H9 (cell line): Measurements from ENCODE around the gene ZNF679. TPM values are rescaled to one million over a fixed set of nuclear protein-coding genes. Genes with fewer than 3 reads are reported as not detected.

Source experiments
- DNase-seq: peaks from one replicate; pipeline ENCODE4 v3.0.0-alpha.2; 2017
- H2AFZ ChIP-seq: one replicate; pipeline ENCODE4 v1.6.1; 2013; ENCODE audit warnings: mild to moderate bottlenecking, low read length, control low read depth, moderate library complexity
- H2AK5ac ChIP-seq: 2 replicates; pipeline ENCODE4 v1.6.1; 2013; ENCODE audit warnings: low read length, control low read depth, mixed read lengths; ENCODE audit not compliant: insufficient read length
- H2BK120ac ChIP-seq: one replicate; pipeline ENCODE4 v1.6.1; 2013; ENCODE audit warnings: low read depth, mild to moderate bottlenecking, low read length, control low read depth, inconsistent platforms; ENCODE audit not compliant: poor library complexity, severe bottlenecking
- H2BK12ac ChIP-seq: 2 replicates; pipeline ENCODE4 v1.6.1; 2013; ENCODE audit warnings: low read length, control low read depth, mixed read lengths, low read depth; ENCODE audit not compliant: insufficient read length
- H2BK15ac ChIP-seq: 2 replicates; pipeline ENCODE4 v1.6.1; 2013; ENCODE audit warnings: low read depth, low read length, control low read depth
- H2BK20ac ChIP-seq: one replicate; pipeline ENCODE4 v1.6.1; 2013; ENCODE audit warnings: low read depth, mild to moderate bottlenecking, low read length, control low read depth, inconsistent platforms; ENCODE audit not compliant: poor library complexity, severe bottlenecking
- H2BK5ac ChIP-seq: 2 replicates; pipeline ENCODE4 v1.6.1; 2013; ENCODE audit warnings: low read length, control low read depth, mixed read lengths; ENCODE audit not compliant: insufficient read length
- H3K14ac ChIP-seq: 2 replicates; pipeline ENCODE4 v1.6.1; 2013; ENCODE audit warnings: low read length, control low read depth; ENCODE audit not compliant: insufficient read depth
- H3K18ac ChIP-seq: 2 replicates; pipeline ENCODE4 v1.6.1; 2013; ENCODE audit warnings: low read depth, mild to moderate bottlenecking, mixed read lengths, low read length, control low read depth; ENCODE audit not compliant: insufficient read length
- H3K23ac ChIP-seq: 2 replicates; pipeline ENCODE4 v1.6.1; 2013; ENCODE audit warnings: low read length, control low read depth, mixed read lengths, low read depth; ENCODE audit not compliant: insufficient read length
- H3K23me2 ChIP-seq: 2 replicates; pipeline ENCODE4 v1.6.1; 2013; ENCODE audit warnings: low read depth, mild to moderate bottlenecking, mixed read lengths, low read length, control low read depth; ENCODE audit not compliant: insufficient read length, poor library complexity, severe bottlenecking
- H3K27ac ChIP-seq: 2 replicates; pipeline ENCODE4 v1.5.1; 2013; ENCODE audit warnings: low read length, control low read depth, mixed read lengths, low read depth; ENCODE audit not compliant: insufficient read length
- H3K27me3 ChIP-seq: 2 replicates; pipeline ENCODE4 v1.6.1; 2013; ENCODE audit warnings: low read length, control low read depth, inconsistent platforms; ENCODE audit not compliant: insufficient read depth
- H3K4ac ChIP-seq: 2 replicates; pipeline ENCODE4 v1.6.1; 2013; ENCODE audit warnings: low read depth, mild to moderate bottlenecking, control low read depth, inconsistent platforms, low read length, moderate library complexity
- H3K4me1 ChIP-seq: 2 replicates; pipeline ENCODE4 v1.6.1; 2013; ENCODE audit warnings: low read length, control low read depth, inconsistent platforms; ENCODE audit not compliant: insufficient read depth
- H3K4me2 ChIP-seq: 2 replicates; pipeline ENCODE4 v1.6.1; 2013; ENCODE audit warnings: low read length, control low read depth, mixed read lengths; ENCODE audit not compliant: insufficient read length, insufficient read depth
- H3K56ac ChIP-seq: 2 replicates; pipeline ENCODE4 v1.6.1; 2013; ENCODE audit warnings: low read depth, mild to moderate bottlenecking, mixed read lengths, low read length, control low read depth; ENCODE audit not compliant: insufficient read length
- H3K79me1 ChIP-seq: 2 replicates; pipeline ENCODE4 v1.6.1; 2013; ENCODE audit warnings: low read depth, mild to moderate bottlenecking, moderate library complexity, low read length, control low read depth, inconsistent platforms; ENCODE audit not compliant: insufficient read depth, poor library complexity, severe bottlenecking
- H3K79me2 ChIP-seq: 2 replicates; pipeline ENCODE4 v1.6.1; 2013; ENCODE audit warnings: low read length, control low read depth, inconsistent platforms; ENCODE audit not compliant: insufficient read depth
- H3K9ac ChIP-seq: 2 replicates; pipeline ENCODE4 v1.6.1; 2013; ENCODE audit warnings: low read length, control low read depth, mixed read lengths; ENCODE audit not compliant: insufficient read length; ENCODE audit errors: extremely low read depth
- H3K9me3 ChIP-seq: one replicate; pipeline ENCODE4 v1.6.1; 2013; ENCODE audit warnings: low read depth, low read length, inconsistent platforms; ENCODE audit not compliant: control insufficient read depth
- H3T11ph ChIP-seq: one replicate; pipeline ENCODE4 v1.6.1; 2013; ENCODE audit warnings: mild to moderate bottlenecking, low read length, control low read depth, inconsistent platforms
- H4K20me1 ChIP-seq: one replicate; pipeline ENCODE4 v1.6.1; 2013; ENCODE audit not compliant: control insufficient read depth, insufficient read length, insufficient read depth
- H4K5ac ChIP-seq: 2 replicates; pipeline ENCODE4 v1.6.1; 2013; ENCODE audit warnings: low read depth, mild to moderate bottlenecking, mixed read lengths, low read length, control low read depth; ENCODE audit not compliant: insufficient read length
- H4K8ac ChIP-seq: replicated peaks from 2 replicates; pipeline ENCODE4 v1.6.1; 2013; ENCODE audit warnings: low read length, control low read depth, mixed read lengths, low read depth; ENCODE audit not compliant: insufficient read length
- H4K91ac ChIP-seq: 2 replicates; pipeline ENCODE4 v1.6.1; 2013; ENCODE audit warnings: low read depth, mild to moderate bottlenecking, moderate library complexity, mixed read lengths, low read length, control low read depth; ENCODE audit not compliant: insufficient read length
- H3K27ac Mint-ChIP-seq, 3 experiments: 2 replicates in 2 of 3; 3 replicates in 1 of 3; pipeline ENCODE4 v1.8.0; 2020 to 2021; ENCODE audit warnings: mixed read lengths in 3 of 3, mild to moderate bottlenecking in 1 of 3, moderate library complexity in 1 of 3
- H3K27me3 Mint-ChIP-seq: 2 replicates; pipeline ENCODE4 v1.8.0; 2021; ENCODE audit warnings: low read depth, mild to moderate bottlenecking, moderate library complexity, mixed read lengths
- H3K36me3 Mint-ChIP-seq, 3 experiments: 2 replicates in 2 of 3; 3 replicates in 1 of 3; pipeline ENCODE4 v1.8.0; 2020 to 2021; ENCODE audit warnings: low read depth in 3 of 3, mixed read lengths in 3 of 3; ENCODE audit not compliant: insufficient read depth in 1 of 3
- H3K4me1 Mint-ChIP-seq, 2 experiments: 2 replicates each; pipeline ENCODE4 v1.8.0; 2020; ENCODE audit warnings: mixed read lengths in 2 of 2
- H3K4me3 Mint-ChIP-seq, 2 experiments: 2 replicates in 1 of 2; 3 replicates in 1 of 2; pipeline ENCODE4 v1.8.0; 2020 to 2021; ENCODE audit warnings: mild to moderate bottlenecking in 2 of 2, mixed read lengths in 2 of 2, moderate library complexity in 1 of 2
- H3K9me3 Mint-ChIP-seq, 2 experiments: 2 replicates in 1 of 2; 3 replicates in 1 of 2; pipeline ENCODE4 v1.8.0; 2020; ENCODE audit warnings: mild to moderate bottlenecking in 2 of 2, mixed read lengths in 2 of 2, moderate library complexity in 1 of 2
- CTCF ChIP-seq: fragments of 200-600 bp; sonication (generic); conservative IDR thresholded peaks from 3 replicates; pipeline ENCODE4 v1.8.0; 2021; ENCODE audit warnings: antibody characterized with exemption, mild to moderate bottlenecking
- WGBS: extraction: QIAGEN DNeasy Blood & Tissue Kit; methylation state at CpG from one replicate; pipeline ENCODE4 v1.1.7; 2013; ENCODE audit warnings: missing lambda C conversion rate, low lambda C conversion rate, mixed read lengths; ENCODE audit not compliant: insufficient read length; ENCODE audit errors: extremely low coverage; 5-methylcytosine and 5-hydroxymethylcytosine counted together
- total RNA-seq: library from RNA; stranded (reverse); gene quantifications from 2 replicates; pipeline ENCODE4 v1.2.1, GENCODE V29; 2021

ZNF679 gene
- total RNA-seq, 1 experiment from 2014 or later: not detected

GRCh38 chr7:64313740-64314491 lies 85.6 kb downstream of the ZNF679 start, which contains the start of gene ZNF736:
Gene ZNF736, plus strand, starts transcription at chr7:64313961. Its CDS starts 190 bp downstream, at chr7:64314151.
- H3K4me1 ChIP-seq: no peaks in the 10 kb centered on the region
- H2BK5ac ChIP-seq: no peak within 1 kb of the TSS
- no peak for DNase-seq
- H3K23me2 ChIP-seq: no peaks in the 10 kb centered on the region
- no peak within 1 kb of the TSS for H2BK12ac ChIP-seq
- WGBS: no CpG with 5 or more reads among the region's 33 CpGs
- Mint-ChIP-seq H3K27ac (no peak within 1 kb of the TSS), H3K4me3 (no peak within 1 kb of the TSS), H3K27me3 (no peaks in the 10 kb centered on the region; the same call in 1 of the 2 replicates), H3K4me1 (no peaks in the 10 kb centered on the region), H3K9me3 (peaks cover 89 to 92% of the 10 kb centered on the region in 2 experiments), H3K36me3 (peaks cover 0 to 17% (median 10%) of the 10 kb centered on the region in 3 experiments; a peak in 6 of 7 replicates)
- no peaks in the 10 kb centered on the region for H4K20me1 ChIP-seq
- H3K9me3 ChIP-seq: peaks cover 69% of the 10 kb centered on the region
- no peaks in the 10 kb centered on the region for H3K79me1 ChIP-seq
- no peaks in the 10 kb centered on the region for H3K27me3 ChIP-seq
- no peaks in the 10 kb centered on the region for H3K79me2 ChIP-seq
- H3K56ac ChIP-seq: no peak within 1 kb of the TSS
- no peak within 1 kb of the TSS for H3K9ac ChIP-seq
- no peak within 1 kb of the TSS for H4K8ac ChIP-seq
- TF ChIP-seq CTCF: no peak
- H3K18ac ChIP-seq: no peak within 1 kb of the TSS
- H2AK5ac ChIP-seq: no peak within 1 kb of the TSS
- no peak within 1 kb of the TSS for H3T11ph ChIP-seq
- H3K14ac ChIP-seq: no peak within 1 kb of the TSS
- no peak within 1 kb of the TSS for H3K27ac ChIP-seq
- no peak within 1 kb of the TSS for H2BK120ac ChIP-seq
- no peak within 1 kb of the TSS for H4K5ac ChIP-seq
- no peak within 1 kb of the TSS for H2BK20ac ChIP-seq
- no peak within 1 kb of the TSS for H2AFZ ChIP-seq
- no peak within 1 kb of the TSS for H4K91ac ChIP-seq
- H2BK15ac ChIP-seq: no peak within 1 kb of the TSS
- H3K4me2 ChIP-seq: no peak within 1 kb of the TSS
- no peak within 1 kb of the TSS for H3K23ac ChIP-seq
- H3K4ac ChIP-seq: no peak within 1 kb of the TSS
